Ishikawa (cell line): Measurements from ENCODE around the gene ELAVL2.

Source experiments
- CEBPB ChIP-seq: IDR thresholded peaks from 2 replicates; pipeline ENCODE4 v1.6.1; 2012
- EGR1 ChIP-seq: IDR thresholded peaks from 2 replicates; pipeline ENCODE4 v1.6.1; 2012
- EP300 ChIP-seq: IDR thresholded peaks from 2 replicates; pipeline ENCODE4 v1.6.1; 2012; ENCODE audit warnings: borderline replicate concordance
- FOXM1 ChIP-seq: IDR thresholded peaks from 2 replicates; pipeline ENCODE4 v1.6.1; 2012; ENCODE audit warnings: low read depth, borderline replicate concordance
- NFIC ChIP-seq: IDR thresholded peaks from 2 replicates; pipeline ENCODE4 v1.6.1; 2012
- RAD21 ChIP-seq: IDR thresholded peaks from 2 replicates; pipeline ENCODE4 v1.6.1; 2012; ENCODE audit warnings: low read depth
- TAF1 ChIP-seq: IDR thresholded peaks from 2 replicates; pipeline ENCODE4 v1.6.1; 2012; ENCODE audit warnings: low read depth, mild to moderate bottlenecking
- TCF12 ChIP-seq: IDR thresholded peaks from 2 replicates; pipeline ENCODE4 v1.6.1; 2012; ENCODE audit warnings: low read depth
- YY1 ChIP-seq: IDR thresholded peaks from 2 replicates; pipeline ENCODE4 v1.6.1; 2012; ENCODE audit warnings: low read depth
- ZBTB7A ChIP-seq: IDR thresholded peaks from 2 replicates; pipeline ENCODE4 v1.6.1; 2012; ENCODE audit warnings: low read depth
- TF ChIP-seq, protein P1 (sequence below): IDR thresholded peaks from 2 replicates; pipeline ENCODE4 v1.6.1; 2012; ENCODE audit warnings: low read depth, mild to moderate bottlenecking
- TF ChIP-seq, protein P2 (sequence below): IDR thresholded peaks from 2 replicates; pipeline ENCODE4 v1.6.1; 2012
- TF ChIP-seq, protein P3 (sequence below): IDR thresholded peaks from 2 replicates; pipeline ENCODE4 v1.6.1; 2012

DNA sequence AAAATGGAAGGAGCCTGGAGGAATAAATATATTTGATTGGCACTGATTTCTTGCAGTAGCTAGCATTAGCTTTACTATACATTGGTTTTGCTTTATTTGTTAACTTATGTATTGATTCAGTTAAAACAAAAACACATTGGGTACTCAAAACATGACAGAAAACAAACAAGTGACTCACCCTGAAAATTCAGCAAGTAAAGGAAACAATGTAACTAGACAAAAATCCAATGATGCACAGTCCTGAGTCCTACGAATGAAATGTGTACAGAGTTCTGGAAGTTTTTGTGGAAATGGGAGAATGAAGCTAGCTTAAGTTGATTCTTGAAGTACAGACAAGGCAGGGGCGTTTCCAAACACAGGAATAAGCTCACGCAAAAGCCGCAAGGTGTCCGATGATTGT is 175.0 kb downstream of the ELAVL2 start:
- TF ChIP-seq CEBPB (no peak), RAD21 (no peak), ZBTB7A (no peak), TCF12 (no peak), FOXM1 (no peak), NFIC (no peak), EP300 (no peak), YY1 (no peak), EGR1 (no peak), TAF1 (no peak)
- TF ChIP-seq, protein P1, sequence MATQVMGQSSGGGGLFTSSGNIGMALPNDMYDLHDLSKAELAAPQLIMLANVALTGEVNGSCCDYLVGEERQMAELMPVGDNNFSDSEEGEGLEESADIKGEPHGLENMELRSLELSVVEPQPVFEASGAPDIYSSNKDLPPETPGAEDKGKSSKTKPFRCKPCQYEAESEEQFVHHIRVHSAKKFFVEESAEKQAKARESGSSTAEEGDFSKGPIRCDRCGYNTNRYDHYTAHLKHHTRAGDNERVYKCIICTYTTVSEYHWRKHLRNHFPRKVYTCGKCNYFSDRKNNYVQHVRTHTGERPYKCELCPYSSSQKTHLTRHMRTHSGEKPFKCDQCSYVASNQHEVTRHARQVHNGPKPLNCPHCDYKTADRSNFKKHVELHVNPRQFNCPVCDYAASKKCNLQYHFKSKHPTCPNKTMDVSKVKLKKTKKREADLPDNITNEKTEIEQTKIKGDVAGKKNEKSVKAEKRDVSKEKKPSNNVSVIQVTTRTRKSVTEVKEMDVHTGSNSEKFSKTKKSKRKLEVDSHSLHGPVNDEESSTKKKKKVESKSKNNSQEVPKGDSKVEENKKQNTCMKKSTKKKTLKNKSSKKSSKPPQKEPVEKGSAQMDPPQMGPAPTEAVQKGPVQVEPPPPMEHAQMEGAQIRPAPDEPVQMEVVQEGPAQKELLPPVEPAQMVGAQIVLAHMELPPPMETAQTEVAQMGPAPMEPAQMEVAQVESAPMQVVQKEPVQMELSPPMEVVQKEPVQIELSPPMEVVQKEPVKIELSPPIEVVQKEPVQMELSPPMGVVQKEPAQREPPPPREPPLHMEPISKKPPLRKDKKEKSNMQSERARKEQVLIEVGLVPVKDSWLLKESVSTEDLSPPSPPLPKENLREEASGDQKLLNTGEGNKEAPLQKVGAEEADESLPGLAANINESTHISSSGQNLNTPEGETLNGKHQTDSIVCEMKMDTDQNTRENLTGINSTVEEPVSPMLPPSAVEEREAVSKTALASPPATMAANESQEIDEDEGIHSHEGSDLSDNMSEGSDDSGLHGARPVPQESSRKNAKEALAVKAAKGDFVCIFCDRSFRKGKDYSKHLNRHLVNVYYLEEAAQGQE, result no peak
- TF ChIP-seq, protein P2, sequence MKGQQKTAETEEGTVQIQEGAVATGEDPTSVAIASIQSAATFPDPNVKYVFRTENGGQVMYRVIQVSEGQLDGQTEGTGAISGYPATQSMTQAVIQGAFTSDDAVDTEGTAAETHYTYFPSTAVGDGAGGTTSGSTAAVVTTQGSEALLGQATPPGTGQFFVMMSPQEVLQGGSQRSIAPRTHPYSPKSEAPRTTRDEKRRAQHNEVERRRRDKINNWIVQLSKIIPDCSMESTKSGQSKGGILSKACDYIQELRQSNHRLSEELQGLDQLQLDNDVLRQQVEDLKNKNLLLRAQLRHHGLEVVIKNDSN, result no peak
- TF ChIP-seq, protein P3, sequence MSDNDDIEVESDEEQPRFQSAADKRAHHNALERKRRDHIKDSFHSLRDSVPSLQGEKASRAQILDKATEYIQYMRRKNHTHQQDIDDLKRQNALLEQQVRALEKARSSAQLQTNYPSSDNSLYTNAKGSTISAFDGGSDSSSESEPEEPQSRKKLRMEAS, result no peak
